GM12865 (cell line): Measurements from ENCODE around the gene DIP2C.

Experiments
- DNase-seq: peaks from one replicate; pipeline ENCODE4 v3.0.0; 2010; ENCODE audit warnings: low read depth
- H3K4me3 ChIP-seq: 2 replicates; pipeline ENCODE4 v1.5.1; 2011; ENCODE audit warnings: mild to moderate bottlenecking, low read depth, low read length, control low read depth
- CTCF ChIP-seq: IDR thresholded peaks from 2 replicates; pipeline ENCODE4 v1.5.1; 2011; ENCODE audit warnings: low read length, control low read depth, low read depth, inconsistent platforms; ENCODE audit not compliant: insufficient read depth; ENCODE audit errors: missing control alignments

Gene DIP2C

GRCh38 chr10:423178-423577 lies 266.3 kb downstream of the DIP2C start:
- DNase-seq = no peak
- no peak for TF ChIP-seq CTCF
- no peak overlapping the region for H3K4me3 ChIP-seq

GRCh38 chr10:422675-423074 lies 266.8 kb downstream of the DIP2C start:
- H3K4me3 ChIP-seq = no peak overlapping the region
- TF ChIP-seq CTCF = no peak

GRCh38 chr10:422241-422640 lies 267.2 kb downstream of the DIP2C start:
- DNase-seq = no peak
- H3K4me3 ChIP-seq = no peak overlapping the region
- TF ChIP-seq CTCF = no peak

More at GRCh38 chr10:422675-423074, 266.8 kb downstream of the DIP2C start:
- DNase-seq = no peak

GRCh38 chr10:421170-421569 lies 268.3 kb downstream of the DIP2C start:
- TF ChIP-seq CTCF = no peak
- DNase-seq = no peak

GRCh38 chr10:420154-421121 lies 269.0 kb downstream of the DIP2C start:
- no peak for TF ChIP-seq CTCF
- no peak for DNase-seq
- H3K4me3 ChIP-seq = no peak overlapping the region

More at GRCh38 chr10:421170-421569, 268.3 kb downstream of the DIP2C start:
- H3K4me3 ChIP-seq = no peak overlapping the region

GRCh38 chr10:418894-419293 lies 270.6 kb downstream of the DIP2C start:
- no peak for TF ChIP-seq CTCF
- DNase-seq = no peak
- no peak overlapping the region for H3K4me3 ChIP-seq
